Endothelial cell of umbilical vein (primary cell): ENCODE measurements around the gene DYNAP. TPM values are rescaled to one million over a fixed set of nuclear protein-coding genes. Genes with fewer than 3 reads are reported as not detected.

Experiments
- BruUV-seq: library from RNA; stranded (reverse); fragments of 400-500 nt; replicated peaks from 2 replicates; lab custom pipeline; 2021; lab: Mats Ljungman, UMichigan
- CTCF ChIA-PET: fragments of 300-600, 350-600 bp; sonication (Branson Sonifier 250); formaldehyde crosslinking; loops from one replicate; lab custom pipeline; 2021; ENCODE audit warnings: antibody characterized with exemption, inconsistent platforms; lab: Charles Lee
- POLR2A ChIA-PET: fragments of 300-600, 350-600 bp; sonication (Branson Sonifier 250); formaldehyde crosslinking; loops from one replicate; lab custom pipeline; 2021; ENCODE audit warnings: antibody characterized with exemption, inconsistent platforms; lab: Charles Lee
- DNase-seq: peaks from one replicate; pipeline ENCODE4 v3.0.0-alpha.2; 2011; ENCODE audit warnings: low read depth, low spot score
- FAIRE-seq: peaks from 2 replicates; lab custom pipeline; 2011; peaks lifted over from hg19 to GRCh38; lab: Jason Lieb, UNC
- H2AFZ ChIP-seq: 2 replicates; pipeline ENCODE4 v1.6.0; 2012; ENCODE audit warnings: low read depth, low read length, control low read depth, inconsistent platforms
- H3K27ac ChIP-seq: 2 replicates; pipeline ENCODE4 v1.5.1; 2011; ENCODE audit warnings: low read depth, mild to moderate bottlenecking, control low read depth, low read length, moderate library complexity; ENCODE audit not compliant: insufficient read depth
- H3K27me3 ChIP-seq, 2 experiments: 2 replicates each; pipeline versions ENCODE4 v1.6.0 to v1.6.1; 2011; ENCODE audit warnings: low read length in 2 of 2, mixed read lengths in 1 of 2; ENCODE audit not compliant: control insufficient read depth in 2 of 2, insufficient read depth in 2 of 2
- H3K36me3 ChIP-seq, 2 experiments: 2 replicates in 1 of 2; 3 replicates in 1 of 2; pipeline ENCODE4 v1.5.1; 2011; ENCODE audit warnings: low read length in 2 of 2, mild to moderate bottlenecking in 1 of 2, moderate library complexity in 1 of 2; ENCODE audit not compliant: control insufficient read depth in 2 of 2, insufficient read depth in 2 of 2; ENCODE audit errors: extremely low read depth in 1 of 2
- H3K4me1 ChIP-seq: 3 replicates; pipeline ENCODE4 v1.5.1; 2011; ENCODE audit warnings: mild to moderate bottlenecking, low read length; ENCODE audit not compliant: control insufficient read depth, insufficient read depth; ENCODE audit errors: extremely low read depth
- H3K4me2 ChIP-seq: 2 replicates; pipeline ENCODE4 v1.6.1; 2011; ENCODE audit warnings: low read length, control low read depth, mixed read lengths; ENCODE audit not compliant: insufficient read depth
- H3K4me3 ChIP-seq, 3 experiments: fragments of 200-600 bp in 1 of 3; sonication (generic), shearing (Covaris generic) in 1 of 3; replicated peaks in 1 of 3; 2 replicates each; pipeline ENCODE4 v1.5.1; 2011 to 2016; ENCODE audit warnings: control low read depth in 3 of 3, low read length in 3 of 3, mild to moderate bottlenecking in 2 of 3, inconsistent platforms in 1 of 3, low read depth in 1 of 3, moderate library complexity in 1 of 3; ENCODE audit not compliant: insufficient read depth in 1 of 3
- H3K79me2 ChIP-seq: 2 replicates; pipeline ENCODE4 v1.6.0; 2012; ENCODE audit warnings: low read length, inconsistent platforms; ENCODE audit not compliant: control insufficient read depth, insufficient read depth
- H3K9ac ChIP-seq: replicated peaks from 2 replicates; pipeline ENCODE3; 2011; ENCODE audit warnings: low read length, control low read depth; ENCODE audit not compliant: insufficient read depth; ENCODE audit errors: extremely low read depth
- H3K9me1 ChIP-seq: replicated peaks from 3 replicates; pipeline ENCODE4 v1.6.0; 2011; ENCODE audit warnings: mild to moderate bottlenecking, low read length; ENCODE audit not compliant: control insufficient read depth, insufficient read depth; ENCODE audit errors: extremely low read depth
- H3K9me3 ChIP-seq: replicated peaks from 2 replicates; pipeline ENCODE4 v1.5.1; 2012; ENCODE audit warnings: low read length, inconsistent platforms; ENCODE audit not compliant: control insufficient read depth, insufficient read depth
- H4K20me1 ChIP-seq: replicated peaks from 2 replicates; pipeline ENCODE3; 2011; ENCODE audit warnings: mild to moderate bottlenecking, low read length; ENCODE audit not compliant: control insufficient read depth, insufficient read depth; ENCODE audit errors: extremely low read depth
- EZH2 ChIP-seq: IDR thresholded peaks from 2 replicates; pipeline ENCODE4 v1.6.1; 2012; ENCODE audit warnings: borderline replicate concordance, low read depth, mild to moderate bottlenecking, moderate library complexity, low read length, inconsistent platforms; ENCODE audit not compliant: severe bottlenecking
- FOS ChIP-seq: IDR thresholded peaks from 2 replicates; pipeline ENCODE4 v1.6.1; 2011; ENCODE audit warnings: mild to moderate bottlenecking, low read length, moderate library complexity, borderline replicate concordance; ENCODE audit not compliant: insufficient read depth
- GATA2 ChIP-seq: IDR thresholded peaks from 2 replicates; pipeline ENCODE4 v1.7.0; 2011; ENCODE audit warnings: low read depth, mild to moderate bottlenecking, moderate library complexity, mixed read lengths, low read length; ENCODE audit not compliant: insufficient read length, insufficient read depth
- JUN ChIP-seq: IDR thresholded peaks from 2 replicates; pipeline ENCODE4 v1.6.1; 2011; ENCODE audit warnings: borderline replicate concordance, low read depth; ENCODE audit not compliant: insufficient read length, insufficient read depth
- MYC ChIP-seq: IDR thresholded peaks from one replicate; pipeline ENCODE4 v1.6.1; 2011; ENCODE audit warnings: mild to moderate bottlenecking, low read depth, low read length
- POLR2A ChIP-seq: IDR thresholded peaks from 2 replicates; pipeline ENCODE4 v1.6.1; 2012; ENCODE audit warnings: low read depth, mild to moderate bottlenecking, control low read depth, low read length
- POLR2AphosphoS5 ChIP-seq: IDR thresholded peaks from 2 replicates; pipeline ENCODE4 v1.6.1; 2012; ENCODE audit warnings: low read depth, mild to moderate bottlenecking, control low read depth, low read length, moderate library complexity; ENCODE audit not compliant: insufficient read depth
- dilution Hi-C: fragments of 300-500 bp; cut with MboI; formaldehyde crosslinking; loops from one replicate; pipeline ENCODE4 v1.15.0; 2019; ENCODE audit warnings: low sequenced_read_pairs; ENCODE audit not compliant: extremely low pct_ligation_motif_present
- intact Hi-C: fragments of 100-400 bp; cut with micrococcal nuclease; formaldehyde crosslinking; loops from one replicate; pipeline ENCODE4 v1.10.0; 2022
- polyA plus RNA-seq, 4 experiments: library from polyadenylated mRNA; depleted of rRNA in 3 of 4; stranded (reverse) in 3 of 4; unstranded in 1 of 4; fragments of >200 nt; gene quantifications; 2 replicates each; pipeline versions ENCODE4 v1.2.1 to v1.2.3, GENCODE V29; 2011 to 2012; ENCODE audit warnings: missing spikeins in 1 of 4
- total RNA-seq: library from RNA; stranded (reverse); gene quantifications from 2 replicates; pipeline ENCODE4 v1.2.3, GENCODE V29; 2021
- TF ChIP-seq, protein P1 (sequence below), 2 donors: IDR thresholded peaks; 1 replicate in 1 of 2; 2 replicates in 1 of 2; pipeline ENCODE4 v1.5.1; 2011; ENCODE audit warnings: low read length in 2 of 2, mild to moderate bottlenecking in 2 of 2, moderate library complexity in 2 of 2, control low read depth in 1 of 2, inconsistent platforms in 1 of 2, low read depth in 1 of 2; ENCODE audit not compliant: insufficient read depth in 1 of 2; ENCODE audit errors: extremely low read depth in 1 of 2
- TF ChIP-seq, protein P2 (sequence below): IDR thresholded peaks from 2 replicates; pipeline ENCODE4 v1.6.1; 2011; ENCODE audit not compliant: insufficient read depth, insufficient read length

DYNAP gene
- total and polyA plus RNA-seq, 2 donors (not counting 3 experiments of a cell fraction or from before 2014, with no cell fraction given) = not detected

DNA sequence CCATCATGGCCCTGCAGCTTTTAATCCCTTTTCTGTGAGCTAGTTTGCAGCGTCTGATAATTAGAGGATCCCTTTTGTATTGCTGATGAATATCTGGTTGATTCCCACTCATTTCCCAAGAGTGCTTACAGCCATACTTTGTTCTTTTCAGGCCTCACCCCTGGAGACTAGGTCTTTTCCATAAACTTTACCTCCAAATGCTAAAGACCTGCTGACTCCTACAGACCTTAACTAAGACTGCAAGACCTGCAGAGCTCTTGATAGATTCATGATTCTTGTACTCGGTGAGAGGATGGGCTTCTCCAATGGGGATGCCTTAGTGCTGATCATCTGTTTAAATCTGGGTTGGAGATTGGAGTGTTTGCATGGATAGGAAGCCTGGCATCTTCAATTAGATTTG lies 33.1 kb upstream of the DYNAP start:
- intact Hi-C loops (loop anchor here (5.0 kb wide), 1 partner anchor 166 kb away; no protein-coding TSS in a partner anchor), dilution Hi-C loops (no loop called here)
- Histone ChIP-seq H3K4me3 (no peak overlapping the region), H2AFZ (no peak overlapping the region), H3K9ac (no peak overlapping the region), H3K79me2 (no peaks in the 10 kb centered on the region), H3K27ac (no peak overlapping the region), H4K20me1 (no peaks in the 10 kb centered on the region), H3K4me1 (no peaks in the 10 kb centered on the region), H3K27me3 (no peaks in the 10 kb centered on the region), H3K9me3 (no peaks in the 10 kb centered on the region), H3K36me3 (no peaks in the 10 kb centered on the region), H3K4me2 (no peak overlapping the region), H3K9me1 (no peaks in the 10 kb centered on the region)
- no peak for FAIRE-seq
- no TSS peak for BruUV-seq
- TF ChIP-seq GATA2 = no peak
- TF ChIP-seq, protein P1, sequence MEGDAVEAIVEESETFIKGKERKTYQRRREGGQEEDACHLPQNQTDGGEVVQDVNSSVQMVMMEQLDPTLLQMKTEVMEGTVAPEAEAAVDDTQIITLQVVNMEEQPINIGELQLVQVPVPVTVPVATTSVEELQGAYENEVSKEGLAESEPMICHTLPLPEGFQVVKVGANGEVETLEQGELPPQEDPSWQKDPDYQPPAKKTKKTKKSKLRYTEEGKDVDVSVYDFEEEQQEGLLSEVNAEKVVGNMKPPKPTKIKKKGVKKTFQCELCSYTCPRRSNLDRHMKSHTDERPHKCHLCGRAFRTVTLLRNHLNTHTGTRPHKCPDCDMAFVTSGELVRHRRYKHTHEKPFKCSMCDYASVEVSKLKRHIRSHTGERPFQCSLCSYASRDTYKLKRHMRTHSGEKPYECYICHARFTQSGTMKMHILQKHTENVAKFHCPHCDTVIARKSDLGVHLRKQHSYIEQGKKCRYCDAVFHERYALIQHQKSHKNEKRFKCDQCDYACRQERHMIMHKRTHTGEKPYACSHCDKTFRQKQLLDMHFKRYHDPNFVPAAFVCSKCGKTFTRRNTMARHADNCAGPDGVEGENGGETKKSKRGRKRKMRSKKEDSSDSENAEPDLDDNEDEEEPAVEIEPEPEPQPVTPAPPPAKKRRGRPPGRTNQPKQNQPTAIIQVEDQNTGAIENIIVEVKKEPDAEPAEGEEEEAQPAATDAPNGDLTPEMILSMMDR (IDR thresholded peaks at IDR 0.05; ENCODE audit: extremely low read depth in 1 of 2, insufficient read depth in 1 of 2, low read depth in 1 of 2, low read length in 2 of 2) = no peak
- no peak for TF ChIP-seq JUN
- TF ChIP-seq, protein P2, sequence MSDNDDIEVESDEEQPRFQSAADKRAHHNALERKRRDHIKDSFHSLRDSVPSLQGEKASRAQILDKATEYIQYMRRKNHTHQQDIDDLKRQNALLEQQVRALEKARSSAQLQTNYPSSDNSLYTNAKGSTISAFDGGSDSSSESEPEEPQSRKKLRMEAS = no peak
- no peak for TF ChIP-seq EZH2
- no peak for TF ChIP-seq POLR2A
- no peak for TF ChIP-seq MYC
- TF ChIP-seq FOS = no peak
- TF ChIP-seq POLR2AphosphoS5 = no peak
- ChIA-PET CTCF (interaction anchor here (0.7 to 1.4 kb wide), 6 partner anchors 20 to 426 kb away, joined by 3 to 6 read pairs (median 4); no protein-coding TSS in a partner anchor), POLR2A (no interaction called here)
- no peak for DNase-seq
